SK-N-MC (cell line): ENCODE data around the gene FOXC2.

ENCODE experiments used
- EZH2 ChIP-seq: fragments of 200-600 bp; sonication (generic); IDR thresholded peaks from one replicate; pipeline ENCODE4 v1.6.1; 2017; ENCODE audit warnings: antibody characterized with exemption
- POLR2AphosphoS5 ChIP-seq: IDR thresholded peaks from 2 replicates; pipeline ENCODE4 v1.6.1; 2012; ENCODE audit warnings: mild to moderate bottlenecking, low read depth, low read length, borderline replicate concordance

DNA sequence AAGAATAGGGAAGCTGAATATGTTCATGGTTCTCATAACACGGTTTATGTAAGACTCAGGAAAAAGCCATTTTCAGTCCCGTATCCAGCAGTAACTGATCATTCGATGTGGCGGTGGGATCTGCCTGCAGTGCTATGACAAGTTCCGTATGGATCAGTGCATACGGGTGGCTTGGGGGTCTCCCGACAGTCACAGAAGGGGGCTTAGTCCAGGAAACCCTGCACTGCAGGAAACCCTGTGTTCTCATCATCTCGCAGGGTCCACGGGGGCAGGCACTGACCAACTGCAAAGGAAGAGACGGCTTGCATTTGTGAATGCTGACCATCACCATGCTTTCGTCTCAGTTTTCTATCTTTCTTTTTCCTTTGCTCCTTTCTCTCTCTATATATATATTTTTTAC, 19.3 kb upstream of the FOXC2 start:
- no peak for TF ChIP-seq EZH2
- TF ChIP-seq POLR2AphosphoS5 = no peak
